Measurements from ENCODE around the gene FAM234A.

FAM234A gene

DNA sequence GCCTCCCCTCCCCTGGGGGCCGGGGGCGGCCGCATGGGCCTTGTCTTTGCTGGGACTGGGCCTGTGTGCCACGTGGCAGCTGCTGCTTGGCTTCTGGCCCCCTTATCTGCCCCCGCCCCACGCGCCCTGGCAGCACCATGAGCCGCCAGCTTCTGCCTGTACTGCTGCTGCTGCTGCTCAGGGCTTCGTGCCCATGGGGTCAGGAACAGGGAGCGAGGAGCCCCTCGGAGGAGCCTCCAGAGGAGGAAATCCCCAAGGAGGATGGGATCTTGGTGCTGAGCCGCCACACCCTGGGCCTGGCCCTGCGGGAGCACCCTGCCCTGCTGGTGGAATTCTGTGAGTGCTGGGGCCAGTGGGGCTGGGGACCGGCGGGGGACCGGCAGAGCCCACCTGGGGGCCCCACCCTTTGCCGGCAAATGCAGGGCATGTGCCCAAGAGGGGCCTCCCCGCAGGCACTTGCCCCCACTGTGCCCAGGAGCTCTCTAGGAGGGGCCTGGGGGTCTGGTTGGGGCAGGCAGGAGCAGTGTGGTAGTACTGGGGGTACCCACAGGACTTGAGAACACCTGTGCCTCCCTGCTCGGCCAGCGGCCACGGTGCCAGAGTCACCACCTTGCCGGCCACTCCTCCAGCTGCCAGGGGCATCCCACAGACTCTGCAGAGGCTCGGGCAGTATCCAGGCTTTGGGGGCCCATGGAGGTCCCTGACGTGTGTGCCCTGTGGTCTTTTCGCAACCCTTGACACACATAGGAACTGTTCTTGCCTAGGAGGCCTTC, 48.6 kb downstream of the FAM234A start, which contains the start of gene PDIA2:
Gene PDIA2, plus strand, starts transcription at position 132 of the 773 bp plus-strand sequence. Its CDS starts 6 bp downstream, at position 138.
- DNase-seq: no peak

DNA sequence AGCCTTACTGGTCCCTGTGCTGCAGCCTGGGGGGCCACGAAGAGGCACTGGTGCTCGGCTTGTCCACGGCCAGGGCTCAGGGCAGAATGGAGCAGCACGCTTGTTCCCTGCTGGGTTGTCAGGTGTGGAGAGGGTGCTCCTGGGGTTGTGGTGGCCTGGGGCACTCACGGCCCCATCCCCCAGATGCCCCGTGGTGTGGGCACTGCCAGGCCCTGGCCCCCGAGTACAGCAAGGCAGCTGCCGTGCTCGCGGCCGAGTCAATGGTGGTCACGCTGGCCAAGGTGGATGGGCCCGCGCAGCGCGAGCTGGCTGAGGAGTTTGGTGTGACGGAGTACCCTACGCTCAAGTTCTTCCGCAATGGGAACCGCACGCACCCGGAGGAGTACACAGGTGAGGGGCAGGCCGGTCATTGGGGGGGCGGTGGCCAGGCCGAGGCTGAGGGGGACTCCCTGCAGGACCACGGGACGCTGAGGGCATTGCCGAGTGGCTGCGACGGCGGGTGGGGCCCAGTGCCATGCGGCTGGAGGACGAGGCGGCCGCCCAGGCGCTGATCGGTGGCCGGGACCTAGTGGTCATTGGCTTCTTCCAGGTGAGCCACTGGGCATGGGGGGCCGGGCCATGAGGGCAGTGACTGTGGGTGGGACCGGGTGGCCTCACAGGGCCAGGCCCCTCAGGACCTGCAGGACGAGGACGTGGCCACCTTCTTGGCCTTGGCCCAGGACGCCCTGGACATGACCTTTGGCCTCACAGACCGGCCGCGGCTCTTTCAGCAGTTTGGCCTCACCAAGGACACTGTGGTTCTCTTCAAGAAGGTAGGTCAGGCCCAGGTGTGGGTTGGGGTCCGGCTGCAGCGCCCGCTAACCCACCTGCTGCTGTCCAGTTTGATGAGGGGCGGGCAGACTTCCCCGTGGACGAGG, 49.8 kb downstream of the FAM234A start:
- no peak for DNase-seq

DNA sequence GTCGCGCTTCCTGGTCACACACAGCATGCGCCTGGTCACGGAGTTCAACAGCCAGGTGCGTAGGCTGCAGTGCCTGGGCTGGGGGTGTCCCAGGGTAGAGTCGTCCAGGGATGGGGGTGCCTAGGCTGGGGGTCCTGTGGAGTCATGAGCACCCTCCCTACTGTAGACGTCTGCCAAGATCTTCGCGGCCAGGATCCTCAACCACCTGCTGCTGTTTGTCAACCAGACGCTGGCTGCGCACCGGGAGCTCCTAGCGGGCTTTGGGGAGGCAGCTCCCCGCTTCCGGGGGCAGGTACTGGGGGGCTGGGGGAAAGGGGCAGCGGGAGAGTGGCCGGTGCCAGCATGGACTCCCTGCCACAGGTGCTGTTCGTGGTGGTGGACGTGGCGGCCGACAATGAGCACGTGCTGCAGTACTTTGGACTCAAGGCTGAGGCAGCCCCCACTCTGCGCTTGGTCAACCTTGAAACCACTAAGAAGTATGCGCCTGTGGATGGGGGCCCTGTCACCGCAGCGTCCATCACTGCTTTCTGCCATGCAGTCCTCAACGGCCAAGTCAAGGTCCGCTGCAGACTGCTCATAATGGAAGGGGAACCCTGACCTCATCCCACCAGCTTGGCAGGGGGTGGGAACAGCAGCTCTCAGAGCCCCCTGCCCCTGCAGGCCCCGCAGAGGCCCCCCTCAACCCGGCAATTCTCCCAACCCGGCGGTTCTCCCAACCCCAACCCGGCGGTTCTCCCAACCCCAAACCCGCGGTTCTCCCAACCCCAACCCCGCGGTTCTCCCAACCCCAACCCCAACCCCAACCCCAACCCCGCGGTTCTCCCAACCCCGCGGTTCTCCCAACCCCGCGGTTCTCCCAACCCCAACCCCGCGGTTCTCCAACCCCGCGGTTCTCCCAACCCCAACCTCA, 50.8 kb downstream of the FAM234A start:
- no peak for DNase-seq

DNA sequence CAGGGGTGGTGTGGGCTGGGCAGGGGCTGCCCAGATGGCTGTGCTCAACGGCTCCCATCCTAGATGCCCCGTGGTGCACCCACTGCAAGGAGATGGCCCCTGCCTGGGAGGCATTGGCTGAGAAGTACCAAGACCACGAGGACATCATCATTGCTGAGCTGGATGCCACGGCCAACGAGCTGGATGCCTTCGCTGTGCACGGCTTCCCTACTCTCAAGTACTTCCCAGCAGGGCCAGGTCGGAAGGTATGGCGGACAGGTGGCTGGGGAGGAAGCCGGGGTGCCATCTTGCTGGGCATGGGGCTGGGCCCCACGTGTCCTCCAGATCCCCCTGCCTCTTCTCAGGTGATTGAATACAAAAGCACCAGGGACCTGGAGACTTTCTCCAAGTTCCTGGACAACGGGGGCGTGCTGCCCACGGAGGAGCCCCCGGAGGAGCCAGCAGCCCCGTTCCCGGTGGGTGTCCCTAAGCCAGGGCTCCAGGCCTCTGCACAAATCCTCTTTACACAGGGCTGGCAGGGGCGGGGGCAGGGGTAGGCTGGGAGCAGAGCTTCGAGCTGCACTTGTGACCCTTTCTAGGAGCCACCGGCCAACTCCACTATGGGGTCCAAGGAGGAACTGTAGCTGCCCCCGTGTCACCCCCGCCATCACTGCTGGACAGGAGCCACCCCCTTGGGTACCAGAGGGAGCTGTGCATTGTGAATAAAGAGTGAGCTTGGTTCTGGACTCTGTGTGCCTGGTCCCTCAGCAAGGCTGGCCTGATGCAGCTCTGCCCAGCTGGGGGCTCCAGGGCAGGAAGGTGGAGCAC, 52.1 kb downstream of the FAM234A start:
- no peak for DNase-seq

DNA sequence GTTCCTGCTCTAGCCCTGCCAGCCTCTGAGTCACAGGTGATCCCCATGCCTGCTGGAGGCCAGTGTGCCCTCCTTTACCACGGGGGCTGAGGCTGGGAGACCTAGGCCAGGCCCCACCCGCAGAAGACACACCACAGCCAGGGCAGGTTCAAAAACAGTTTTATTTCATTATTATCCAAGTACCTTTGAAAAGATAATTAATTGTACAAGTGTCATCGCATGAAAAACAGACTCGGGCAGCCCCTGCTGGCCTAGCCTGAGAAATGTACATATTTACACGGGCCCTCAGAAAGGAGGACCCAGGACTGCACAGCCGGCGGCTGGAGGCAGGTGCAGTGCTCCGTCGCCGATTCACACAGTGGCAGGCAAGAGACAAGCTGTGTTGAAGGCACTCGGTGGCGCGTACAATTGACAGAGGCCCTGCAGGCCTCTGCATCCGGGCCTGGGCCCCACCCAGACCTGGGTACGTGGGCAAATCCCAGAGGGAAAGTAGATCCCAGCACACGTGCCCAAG, 52.7 kb downstream of the FAM234A start:
- no peak for DNase-seq

DNA sequence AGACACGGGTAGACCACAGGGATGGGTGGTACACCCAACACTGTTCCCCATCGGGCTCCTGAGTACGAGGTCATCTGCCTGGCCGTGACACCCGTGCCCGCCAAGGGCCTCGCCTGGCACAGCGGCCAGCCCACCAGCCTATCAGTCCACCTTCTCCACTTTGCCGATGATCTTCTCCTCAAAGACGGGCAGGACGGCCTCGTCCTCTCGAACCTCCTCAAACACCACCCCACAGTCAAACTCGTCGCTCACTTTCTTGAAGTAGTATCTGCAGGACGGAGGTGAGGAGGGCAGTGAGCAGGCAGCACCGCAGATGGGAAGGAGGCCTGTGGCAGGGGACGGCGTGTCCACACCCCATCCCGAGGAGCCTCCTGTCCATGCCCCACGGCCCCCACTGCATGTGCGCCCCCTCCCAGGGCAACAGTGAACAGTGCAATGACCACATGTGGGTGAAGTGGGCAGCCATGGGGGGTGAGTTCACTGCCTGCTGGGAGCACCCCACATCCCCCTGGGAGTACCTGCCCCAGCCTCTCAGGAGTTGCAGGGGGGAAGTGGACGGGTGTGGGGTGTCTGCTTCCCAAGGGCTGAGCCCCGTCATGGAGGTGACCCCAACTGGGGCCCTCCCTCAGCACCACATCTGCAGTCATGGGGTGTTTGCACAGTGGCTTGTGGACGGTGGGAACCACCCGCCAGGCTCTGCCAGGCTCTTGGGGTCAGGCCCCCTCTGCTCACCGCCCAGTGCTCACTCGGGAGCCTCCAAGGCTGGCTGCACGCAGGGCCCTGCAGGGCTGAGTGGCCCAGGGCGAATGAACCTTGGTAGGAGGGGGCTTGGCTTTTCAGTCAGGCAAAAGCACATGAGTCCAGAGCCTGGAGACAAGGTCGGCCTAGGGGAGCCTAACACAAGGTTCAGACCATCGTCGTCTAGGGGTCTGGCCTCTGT, 53.6 kb downstream of the FAM234A start:
- DNase-seq: no peak

DNA sequence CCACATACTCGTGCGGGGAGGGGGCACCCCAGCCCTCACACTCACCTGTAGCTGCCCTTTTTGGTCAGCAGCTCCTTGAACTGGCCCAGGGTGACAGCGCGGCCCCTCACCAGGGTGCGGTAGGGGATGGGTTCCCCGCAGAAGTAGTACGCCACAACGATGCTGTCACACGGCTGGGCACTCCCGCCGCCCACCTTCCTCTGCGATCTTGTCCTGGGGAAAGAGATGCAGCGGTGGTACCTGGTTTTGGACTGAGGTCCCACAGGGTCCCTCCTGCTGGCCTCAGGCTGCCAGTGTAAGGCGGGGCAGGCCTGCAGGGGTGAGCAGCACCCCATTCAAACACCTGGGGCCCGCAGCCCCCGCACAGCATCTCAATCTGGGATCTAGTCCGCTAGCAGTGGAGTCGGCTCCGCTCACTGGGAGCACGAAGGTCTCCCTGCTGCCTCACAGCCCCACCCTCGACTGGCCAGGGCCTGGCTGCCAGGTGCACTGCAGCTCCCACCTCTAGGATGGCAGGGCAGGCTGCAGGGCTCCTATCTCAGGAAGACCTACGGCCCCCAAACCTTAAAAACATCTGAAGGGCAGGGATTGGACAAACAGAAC, 54.9 kb downstream of the FAM234A start:
- DNase-seq: no peak

DNA sequence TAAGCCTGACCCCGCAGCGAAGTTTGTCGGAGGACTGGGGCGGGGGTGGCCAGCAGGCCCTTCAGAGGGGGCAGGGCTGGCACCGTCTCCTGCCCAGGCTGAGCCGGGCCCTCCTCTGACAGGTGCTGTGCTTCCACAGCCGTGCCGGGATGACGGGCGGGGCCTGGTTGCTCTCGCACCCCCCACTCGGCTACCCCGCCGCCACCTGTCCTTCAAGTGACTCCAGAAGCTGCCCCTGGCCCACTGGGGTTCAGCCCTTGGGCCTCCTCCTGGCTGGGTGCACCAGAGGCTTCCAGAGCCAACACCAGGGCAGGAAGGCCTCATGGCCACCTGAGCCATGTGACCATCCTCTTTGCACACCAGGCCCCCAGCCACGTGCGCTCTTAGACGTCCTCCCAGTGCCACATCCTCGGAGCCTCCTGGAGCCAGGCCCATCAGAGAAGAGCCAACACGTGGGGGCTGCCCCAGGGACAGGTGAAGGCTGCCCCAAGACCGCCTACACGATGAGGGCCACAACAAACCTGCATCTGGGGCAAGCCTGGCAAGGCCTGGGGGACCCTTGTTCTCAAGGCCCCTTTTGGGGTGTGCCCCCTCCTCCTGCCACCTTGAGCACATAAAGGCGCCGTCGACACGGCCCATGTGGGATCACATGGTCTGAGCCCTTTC, 55.5 kb downstream of the FAM234A start:
- no peak for DNase-seq

DNA sequence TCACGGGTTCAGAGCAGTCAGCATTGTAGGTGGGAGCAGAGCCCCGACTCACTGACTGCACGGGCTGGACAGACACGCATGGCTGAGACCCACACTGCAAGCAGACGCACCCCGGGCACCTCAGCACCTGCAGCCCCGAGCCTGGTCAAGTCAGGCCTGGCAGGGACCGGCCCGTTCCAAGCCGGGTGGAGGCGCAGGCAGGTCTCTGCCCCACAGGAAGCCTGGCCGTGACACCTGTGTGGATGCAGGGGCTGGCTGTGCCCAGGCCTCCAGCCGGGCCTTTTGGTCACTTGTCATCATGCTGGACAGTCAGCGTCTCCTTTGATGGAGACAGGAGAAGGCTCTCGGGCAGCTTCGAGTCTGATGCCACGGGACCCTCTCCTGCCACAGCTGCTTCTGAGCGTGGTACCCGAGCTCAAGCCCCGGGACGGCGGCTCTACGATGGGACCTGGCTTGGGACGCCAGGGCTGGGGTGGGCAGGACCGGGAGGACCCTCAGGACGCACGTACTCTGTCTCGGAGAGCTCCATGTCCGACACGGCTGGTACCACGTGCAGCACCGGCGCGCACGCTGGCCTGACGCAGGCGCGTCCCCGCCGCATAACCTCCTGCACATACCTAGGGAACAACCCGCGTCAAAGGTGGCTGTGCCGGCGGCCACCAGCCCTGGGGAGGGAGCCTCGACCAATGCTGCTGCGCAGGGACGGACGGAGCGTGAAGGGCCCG, 56.2 kb downstream of the FAM234A start:
- no peak for DNase-seq

DNA sequence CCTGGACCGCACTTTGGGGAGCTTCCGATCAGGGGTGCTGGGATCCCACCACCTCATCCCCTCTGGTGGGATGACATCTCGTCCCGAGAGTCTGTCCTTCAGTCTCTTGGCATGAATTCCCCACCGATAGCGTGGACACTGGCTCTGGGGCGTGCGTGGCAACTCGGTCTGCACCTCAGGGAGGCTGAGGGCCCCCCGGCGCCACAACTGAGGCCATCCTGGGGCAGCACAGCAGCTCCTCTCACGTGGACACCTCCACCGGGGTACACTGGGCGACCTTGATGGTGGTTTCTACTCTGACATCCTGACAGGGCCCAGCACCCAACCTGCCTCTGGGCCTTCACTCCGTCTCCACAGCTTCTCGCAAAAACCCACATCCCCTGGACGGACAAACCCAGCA, 56.9 kb downstream of the FAM234A start:
- no peak for DNase-seq

DNA sequence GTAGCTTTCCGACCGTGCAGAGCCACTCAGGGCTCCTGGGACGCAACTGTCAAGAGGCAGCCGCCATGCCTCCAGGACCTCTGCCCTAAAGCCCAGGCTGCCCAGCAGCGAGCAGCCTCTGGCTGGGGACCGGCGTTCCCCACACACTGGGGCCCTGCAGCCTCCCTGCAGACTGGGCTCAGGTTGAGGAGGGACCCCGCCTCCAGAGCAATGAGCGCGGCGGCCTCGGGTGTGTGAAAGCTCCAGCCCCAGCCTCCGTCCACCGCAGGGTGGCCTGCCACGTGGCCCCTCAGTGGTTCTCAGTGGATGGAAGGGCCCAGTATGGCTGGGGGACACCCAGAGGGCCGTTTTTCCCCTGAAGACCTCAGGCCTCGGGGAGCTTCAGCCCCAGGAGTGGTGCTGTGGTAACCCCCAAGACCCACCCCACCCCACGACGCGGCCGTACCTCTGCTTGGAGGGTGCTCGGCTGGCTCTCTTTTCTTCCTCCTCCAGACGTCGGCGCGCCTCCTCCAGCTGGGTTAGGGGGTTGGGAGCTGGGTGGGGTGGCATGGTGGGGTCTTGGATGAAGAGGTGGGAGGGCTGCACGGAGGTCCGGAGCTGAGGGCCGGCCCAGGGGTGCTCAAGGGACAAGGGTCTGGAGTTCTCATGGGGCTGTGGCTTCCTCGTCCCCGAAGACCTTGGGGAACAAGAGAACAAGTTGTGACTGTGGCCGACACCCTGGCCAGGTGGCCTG, 58.6 kb downstream of the FAM234A start:
- DNase-seq: no peak

DNA sequence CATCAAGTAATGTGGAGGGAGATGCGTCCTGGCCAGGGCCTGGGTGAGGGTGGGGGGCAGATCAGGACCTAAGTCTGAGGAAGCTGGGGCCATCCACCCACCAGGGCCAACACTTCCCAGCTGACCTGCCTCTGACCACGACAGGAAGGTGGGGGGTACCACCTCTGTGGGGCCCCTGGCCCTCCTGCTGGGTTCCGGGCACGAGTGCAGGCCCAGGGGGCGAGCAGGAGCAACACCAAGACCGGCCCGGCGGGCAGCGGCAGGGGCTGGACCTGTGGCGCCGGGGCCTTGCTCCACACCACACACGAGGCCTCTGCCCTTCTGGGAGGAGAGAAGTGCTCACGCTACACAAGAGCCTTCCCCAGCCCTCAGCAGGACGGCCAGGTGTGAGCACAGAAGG, 61.7 kb downstream of the FAM234A start:
- DNase-seq: no peak

DNA sequence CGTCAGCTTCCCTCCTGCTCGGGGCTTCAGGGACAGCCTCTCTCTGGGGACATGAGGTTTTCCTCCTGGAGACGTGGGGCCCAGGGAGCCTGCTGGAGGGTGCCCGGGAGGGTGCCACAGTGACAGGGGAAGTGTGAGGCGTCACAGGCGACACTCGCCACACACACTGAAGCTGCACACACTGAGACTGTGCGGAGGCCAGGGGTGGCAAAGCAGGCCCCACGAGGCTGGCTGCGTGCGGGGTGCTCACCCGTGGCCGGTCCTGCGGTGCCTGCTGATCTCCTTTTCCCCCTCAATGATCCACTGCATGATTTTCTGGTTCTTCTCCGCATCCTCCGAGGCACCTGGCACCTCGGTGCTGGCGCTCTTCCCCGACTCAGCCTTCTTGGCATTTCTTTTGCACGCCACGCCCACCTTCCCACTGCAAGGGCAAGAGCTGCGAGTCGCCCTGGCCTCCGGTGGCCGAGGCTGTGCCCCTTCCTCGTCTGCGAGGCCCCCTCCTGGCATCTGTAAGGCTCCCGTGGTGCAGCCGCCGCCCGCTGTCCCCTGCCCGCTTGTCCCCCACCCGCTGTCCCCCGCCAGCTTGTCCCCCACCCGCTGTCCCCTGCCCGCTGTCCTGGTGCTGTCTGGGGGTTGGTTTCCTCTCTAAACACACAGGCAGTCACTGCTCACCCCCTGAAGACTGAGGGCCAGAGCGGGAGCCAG, 62.3 kb downstream of the FAM234A start:
- no peak for DNase-seq

DNA sequence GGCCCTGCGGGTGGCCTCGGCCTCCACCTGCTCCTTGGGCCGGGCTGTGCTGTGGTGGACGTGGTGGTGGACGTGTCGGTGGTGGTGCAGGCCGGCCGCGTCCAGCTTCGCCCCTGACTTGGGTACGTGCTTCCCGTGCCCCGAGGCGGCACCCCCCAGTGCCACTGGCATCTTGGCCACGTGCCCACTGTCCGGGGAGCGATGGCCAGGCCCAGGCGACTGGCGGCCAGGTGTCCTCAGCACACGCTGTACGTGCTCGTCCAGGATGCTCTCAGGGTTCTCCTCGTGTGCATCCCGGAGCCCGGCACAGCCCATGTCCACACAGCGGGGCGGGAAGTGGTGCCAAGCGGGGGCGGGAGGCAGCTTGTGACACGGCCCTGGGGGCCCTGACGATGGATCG, 63.2 kb downstream of the FAM234A start:
- DNase-seq: no peak

DNA sequence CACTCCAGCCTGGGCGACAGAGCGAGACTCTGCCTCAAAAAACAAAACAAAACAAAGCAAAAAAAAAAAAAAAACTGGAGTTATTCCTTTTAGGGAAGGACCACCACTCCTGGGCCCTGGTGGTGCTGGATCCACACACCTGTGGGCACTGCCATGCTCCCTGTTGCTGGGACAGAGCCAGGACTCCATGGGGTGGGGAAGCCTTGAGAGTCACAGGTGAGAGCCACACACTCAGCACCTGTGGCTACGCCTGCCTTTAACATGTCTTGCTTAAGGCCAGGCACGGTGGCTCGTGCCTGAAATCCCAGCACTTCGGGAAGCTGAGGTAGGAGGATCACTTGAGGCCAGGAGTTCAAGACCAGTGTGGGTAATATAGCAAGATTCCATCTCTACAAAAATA, 66.6 kb downstream of the FAM234A start:
- DNase-seq: no peak

DNA sequence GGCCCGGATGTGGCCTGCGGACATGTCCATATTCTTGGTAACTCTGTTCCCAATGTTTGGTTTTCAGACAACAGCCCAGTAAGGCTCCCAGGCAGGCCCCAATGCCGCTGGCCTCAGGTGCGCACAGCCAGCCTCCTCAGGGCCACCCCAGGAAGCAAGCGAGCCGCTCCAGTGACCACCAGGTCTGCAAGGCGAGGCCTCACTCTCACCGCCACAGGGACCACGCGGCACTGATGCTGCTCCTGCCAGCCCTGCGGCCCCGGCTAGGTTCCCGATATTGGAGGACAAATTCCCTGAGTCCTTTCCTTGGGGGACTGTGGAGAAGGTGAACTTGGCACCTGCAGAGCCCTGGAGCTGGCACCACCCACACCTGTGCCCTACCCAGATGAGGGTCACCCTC, 67.3 kb downstream of the FAM234A start:
- no peak for DNase-seq

DNA sequence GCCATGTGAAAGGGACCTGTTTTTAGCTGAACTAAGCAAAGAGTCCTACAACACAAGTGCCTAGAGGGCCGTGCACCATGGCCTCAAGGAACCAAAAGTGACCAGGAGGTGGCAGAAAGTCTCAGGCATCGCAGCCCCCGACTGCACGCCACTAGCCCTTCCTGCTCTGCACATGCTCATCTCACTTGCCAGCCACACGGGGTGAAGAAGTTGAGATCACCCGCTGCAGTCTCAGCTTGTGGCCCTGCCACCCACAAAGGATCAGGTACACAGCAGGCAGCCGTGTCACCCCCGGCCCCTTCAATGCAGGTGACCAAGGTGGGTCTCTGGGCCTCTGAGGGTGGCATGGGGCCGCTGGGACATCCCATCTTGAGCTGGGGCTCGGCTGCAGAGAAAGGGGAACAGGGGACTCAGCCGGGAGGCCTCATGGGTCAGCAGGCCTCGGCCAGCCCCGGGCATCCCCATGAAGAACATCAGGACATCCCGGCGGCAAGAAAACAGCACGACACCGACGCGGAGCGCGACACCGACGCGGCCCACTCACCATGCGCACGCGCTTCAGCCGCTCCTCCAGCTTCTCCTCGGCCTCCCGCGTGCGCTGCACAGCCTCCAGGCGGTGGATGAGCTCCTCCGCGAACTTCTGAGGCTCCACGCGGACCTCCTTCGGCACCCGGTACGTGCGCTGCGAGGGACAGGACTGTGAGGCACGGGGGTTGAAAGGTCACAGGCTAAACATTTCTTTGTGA, 69.3 kb downstream of the FAM234A start:
- DNase-seq: no peak
